HepG2 (cell line): ENCODE measurements around the gene ZNF513. TPM values are rescaled to one million over a fixed set of nuclear protein-coding genes. Genes with fewer than 3 reads are reported as not detected.
A peak's percentile ranks its signal among the peaks of the same experiment; 100 is the strongest.

ENCODE experiments used
- BCL6 ChIP-seq: IDR thresholded peaks from 2 replicates; pipeline ENCODE4 v1.6.1; 2016; ENCODE audit warnings: missing genetic modification reagents, missing compliant biosample characterization
- CCAR2 ChIP-seq: fragments of 200-400 bp; formaldehyde crosslinking; optimal IDR thresholded peaks from 2 replicates; pipeline ENCODE3; 2018; ENCODE audit warnings: low read depth, mild to moderate bottlenecking, low read length, moderate library complexity
- CEBPB ChIP-seq: IDR thresholded peaks from 2 replicates; pipeline ENCODE4 v1.6.1; 2011; ENCODE audit warnings: low read depth, low read length, improper control_type of control experiment, borderline replicate concordance
- FOXK1 ChIP-seq: sonication (generic); formaldehyde crosslinking; IDR thresholded peaks from 2 replicates; pipeline ENCODE4 v1.4.0; 2020; ENCODE audit warnings: low read depth, missing genetic modification reagents, borderline replicate concordance
- KLF6 ChIP-seq: IDR thresholded peaks from 2 replicates; pipeline ENCODE4 v1.8.0; 2016; ENCODE audit warnings: missing biosample characterization, missing genetic modification reagents
- POLR2G ChIP-seq: fragments of 200-400 bp; formaldehyde crosslinking; IDR thresholded peaks from 2 replicates; pipeline ENCODE4 v1.6.1; 2018; ENCODE audit warnings: mild to moderate bottlenecking, low read depth, low read length, moderate library complexity
- SP2 ChIP-seq: sonication (generic); formaldehyde crosslinking; IDR thresholded peaks from 2 replicates; pipeline ENCODE4 v1.5.1; 2020; ENCODE audit warnings: mild to moderate bottlenecking, missing genetic modification reagents
- ZNF224 ChIP-seq: sonication (generic); formaldehyde crosslinking; IDR thresholded peaks from 2 replicates; pipeline ENCODE4 v1.5.0; 2020; ENCODE audit warnings: mild to moderate bottlenecking, missing genetic modification reagents
- ZNF256 ChIP-seq: sonication (generic); formaldehyde crosslinking; conservative IDR thresholded peaks from 2 replicates; pipeline ENCODE4 v1.4.0; 2020; ENCODE audit warnings: missing genetic modification reagents
- ZNF484 ChIP-seq: sonication (generic); formaldehyde crosslinking; IDR thresholded peaks from 2 replicates; pipeline ENCODE4 v1.5.1; 2020; ENCODE audit warnings: mild to moderate bottlenecking, low read depth, missing genetic modification reagents, borderline replicate concordance
- ZNF547 ChIP-seq: sonication (generic); formaldehyde crosslinking; IDR thresholded peaks from 2 replicates; pipeline ENCODE4 v1.5.1; 2020; ENCODE audit warnings: mild to moderate bottlenecking, missing genetic modification reagents
- ZNF558 ChIP-seq: sonication (generic); formaldehyde crosslinking; IDR thresholded peaks from 2 replicates; pipeline ENCODE4 v1.9.0; 2022; ENCODE audit warnings: mild to moderate bottlenecking, missing genetic modification reagents, borderline replicate concordance
- ZNF563 ChIP-seq: sonication (generic); formaldehyde crosslinking; IDR thresholded peaks from 2 replicates; pipeline ENCODE4 v1.8.0; 2022; ENCODE audit warnings: mild to moderate bottlenecking, moderate library complexity, missing genetic modification reagents
- ZNF768 ChIP-seq: sonication (generic); formaldehyde crosslinking; IDR thresholded peaks from 2 replicates; pipeline ENCODE4 v1.4.0; 2020; ENCODE audit warnings: missing genetic modification reagents
- ZNF781 ChIP-seq: sonication (generic); formaldehyde crosslinking; IDR thresholded peaks from 2 replicates; pipeline ENCODE4 v1.5.1; 2020; ENCODE audit warnings: borderline replicate concordance, mild to moderate bottlenecking, missing genetic modification reagents; ENCODE audit errors: not compliant biosample characterization
- ZNF879 ChIP-seq: sonication (generic); formaldehyde crosslinking; IDR thresholded peaks from 2 replicates; pipeline ENCODE4 v1.8.1; 2023; ENCODE audit warnings: missing genetic modification reagents
- polyA plus RNA-seq, 8 experiments: library from polyadenylated mRNA; depleted of rRNA in 3 of 8; stranded (reverse) in 7 of 8; unstranded in 1 of 8; fragments of >200 nt; fragmentation: Illumina TruSeq in 4 of 8; extraction: Trizol in 4 of 8; gene quantifications; 2 replicates each; pipeline versions ENCODE4 v1.2.1 to v1.2.3, GENCODE V29; 2011 to 2016; ENCODE audit warnings: low read depth in 4 of 8, missing spikeins in 1 of 8, mixed read lengths in 1 of 8; ENCODE audit not compliant: insufficient read depth in 1 of 8
- total RNA-seq, 5 experiments: library from RNA; depleted of rRNA; stranded (reverse); fragments of >200 nt; fragmentation: Illumina TruSeq; extraction: Trizol; gene quantifications; 2 replicates each; pipeline ENCODE4 v1.2.3, GENCODE V29; 2016; ENCODE audit warnings: low read depth in 1 of 5
- TF ChIP-seq, protein P1 (sequence below): sonication (generic); formaldehyde crosslinking; IDR thresholded peaks from 2 replicates; pipeline ENCODE4 v1.4.0; 2020; ENCODE audit warnings: mild to moderate bottlenecking, missing genetic modification reagents
- TF ChIP-seq, protein P2 (sequence below): sonication (generic); formaldehyde crosslinking; IDR thresholded peaks from 2 replicates; pipeline ENCODE4 v1.5.1; 2020; ENCODE audit warnings: missing genetic modification reagents, mild to moderate bottlenecking, borderline replicate concordance
- TF ChIP-seq, protein P3 (sequence below): sonication (generic); formaldehyde crosslinking; IDR thresholded peaks from 2 replicates; pipeline ENCODE4 v1.8.0; 2023; ENCODE audit warnings: mild to moderate bottlenecking, missing genetic modification reagents
- TF ChIP-seq, protein P4 (sequence below): IDR thresholded peaks from 2 replicates; pipeline ENCODE4 v1.6.1; 2012; ENCODE audit warnings: inconsistent platforms

ZNF513 gene
- total and polyA plus RNA-seq, 2 of the 13 experiments (the other 11 are each of a cell fraction or from before 2014, with no cell fraction given) = 4.9 to 6.3 TPM

DNA sequence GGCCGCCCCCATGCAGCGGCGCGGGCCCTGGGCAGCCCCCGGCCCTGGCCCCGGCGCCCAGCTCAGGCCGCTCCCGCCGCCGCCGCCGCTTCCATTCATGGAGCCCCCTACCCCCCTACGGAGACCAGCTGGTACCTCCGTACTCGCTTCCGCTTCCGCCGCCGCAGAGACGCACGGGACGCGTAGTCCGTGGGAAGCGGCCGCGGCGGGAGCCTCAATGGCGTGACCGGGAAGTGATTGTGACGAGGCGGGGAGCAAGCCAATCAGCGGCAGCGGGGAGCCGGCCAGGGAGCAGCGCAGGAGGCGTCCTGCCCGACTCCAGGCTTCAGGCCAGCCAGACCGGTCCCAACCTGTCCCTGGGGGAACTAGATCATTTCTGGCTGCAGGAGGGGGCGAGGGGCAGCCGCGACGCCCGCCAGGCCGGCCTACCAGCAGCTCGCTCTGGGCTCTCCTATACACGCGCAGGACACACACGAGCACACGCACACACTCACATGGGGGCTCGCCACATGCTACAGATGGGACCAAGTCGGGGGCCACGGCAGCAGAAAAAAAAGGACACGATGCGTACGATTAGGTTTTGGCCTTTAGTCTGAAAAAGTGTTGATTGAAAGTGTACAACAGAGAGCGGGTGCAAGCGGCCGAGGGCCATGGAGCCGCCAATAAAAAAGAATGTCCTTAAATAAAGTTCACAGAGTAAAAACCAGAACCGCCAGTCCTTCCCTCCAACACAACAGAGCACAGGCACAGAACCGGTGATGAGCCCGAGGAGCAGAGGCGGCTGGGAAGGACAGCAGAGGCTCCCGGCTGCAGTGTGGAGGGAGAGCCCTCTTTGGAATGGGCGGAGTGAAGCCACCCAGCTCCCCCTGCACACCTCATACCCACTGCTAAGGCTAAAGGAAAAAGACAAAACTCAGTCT is at the start of gene ZNF513 (continued):
- TF ChIP-seq CEBPB (no peak), ZNF558 (no peak), CCAR2 (no peak), ZNF256 (CRISPR knock-in tag) (no peak), ZNF781 (no peak), ZNF563 (CRISPR knock-in tag) (0 out of 2 replicates have a peak, but pooled peaks have one; percentile 29), SP2 (CRISPR knock-in tag) (peak; percentile 55), KLF6 (CRISPR knock-in tag) (no peak), ZNF224 (CRISPR knock-in tag) (no peak), BCL6 (CRISPR knock-in tag) (0 out of 2 replicates have a peak, but pooled peaks have one; percentile 16), ZNF484 (CRISPR knock-in tag) (no peak), ZNF768 (CRISPR knock-in tag) (peak; percentile 61; the same call in 1 of the 2 replicates), POLR2G (peak; percentile 68; the same call in 1 of the 2 replicates), FOXK1 (CRISPR knock-in tag) (peak; percentile 40; the same call in 1 of the 2 replicates), ZNF547 (CRISPR knock-in tag) (peak; percentile 63; the same call in 1 of the 2 replicates), ZNF879 (CRISPR knock-in tag) (no peak)
- TF ChIP-seq, protein P1, sequence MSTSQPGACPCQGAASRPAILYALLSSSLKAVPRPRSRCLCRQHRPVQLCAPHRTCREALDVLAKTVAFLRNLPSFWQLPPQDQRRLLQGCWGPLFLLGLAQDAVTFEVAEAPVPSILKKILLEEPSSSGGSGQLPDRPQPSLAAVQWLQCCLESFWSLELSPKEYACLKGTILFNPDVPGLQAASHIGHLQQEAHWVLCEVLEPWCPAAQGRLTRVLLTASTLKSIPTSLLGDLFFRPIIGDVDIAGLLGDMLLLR (CRISPR knock-in tag) = 0 out of 2 replicates have a peak, but pooled peaks have one; percentile 55
- TF ChIP-seq, protein P2, sequence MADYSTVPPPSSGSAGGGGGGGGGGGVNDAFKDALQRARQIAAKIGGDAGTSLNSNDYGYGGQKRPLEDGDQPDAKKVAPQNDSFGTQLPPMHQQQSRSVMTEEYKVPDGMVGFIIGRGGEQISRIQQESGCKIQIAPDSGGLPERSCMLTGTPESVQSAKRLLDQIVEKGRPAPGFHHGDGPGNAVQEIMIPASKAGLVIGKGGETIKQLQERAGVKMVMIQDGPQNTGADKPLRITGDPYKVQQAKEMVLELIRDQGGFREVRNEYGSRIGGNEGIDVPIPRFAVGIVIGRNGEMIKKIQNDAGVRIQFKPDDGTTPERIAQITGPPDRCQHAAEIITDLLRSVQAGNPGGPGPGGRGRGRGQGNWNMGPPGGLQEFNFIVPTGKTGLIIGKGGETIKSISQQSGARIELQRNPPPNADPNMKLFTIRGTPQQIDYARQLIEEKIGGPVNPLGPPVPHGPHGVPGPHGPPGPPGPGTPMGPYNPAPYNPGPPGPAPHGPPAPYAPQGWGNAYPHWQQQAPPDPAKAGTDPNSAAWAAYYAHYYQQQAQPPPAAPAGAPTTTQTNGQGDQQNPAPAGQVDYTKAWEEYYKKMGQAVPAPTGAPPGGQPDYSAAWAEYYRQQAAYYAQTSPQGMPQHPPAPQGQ (CRISPR knock-in tag) = no peak
- TF ChIP-seq, protein P3, sequence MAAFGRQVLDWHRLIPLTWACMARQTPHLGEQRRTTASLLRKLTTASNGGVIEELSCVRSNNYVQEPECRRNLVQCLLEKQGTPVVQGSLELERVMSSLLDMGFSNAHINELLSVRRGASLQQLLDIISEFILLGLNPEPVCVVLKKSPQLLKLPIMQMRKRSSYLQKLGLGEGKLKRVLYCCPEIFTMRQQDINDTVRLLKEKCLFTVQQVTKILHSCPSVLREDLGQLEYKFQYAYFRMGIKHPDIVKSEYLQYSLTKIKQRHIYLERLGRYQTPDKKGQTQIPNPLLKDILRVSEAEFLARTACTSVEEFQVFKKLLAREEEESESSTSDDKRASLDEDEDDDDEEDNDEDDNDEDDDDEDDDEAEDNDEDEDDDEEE = peak; percentile 74; the same call in 1 of the 2 replicates
- TF ChIP-seq, protein P4, sequence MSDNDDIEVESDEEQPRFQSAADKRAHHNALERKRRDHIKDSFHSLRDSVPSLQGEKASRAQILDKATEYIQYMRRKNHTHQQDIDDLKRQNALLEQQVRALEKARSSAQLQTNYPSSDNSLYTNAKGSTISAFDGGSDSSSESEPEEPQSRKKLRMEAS = peak; percentile 86
